Stimulated activated CD8-positive, alpha-beta memory T cell treated with anti-CD3 and anti-CD28 coated beads, Interleukin-2, amount 100 ng/mL, for 48 hours (primary cell): ENCODE results near the gene CAPN8.

Experiments
- DNase-seq, 2 donors: peaks; one replicate each; pipeline ENCODE4 v3.0.0-alpha.2; 2020; ENCODE audit warnings: low read depth in 2 of 2

Gene CAPN8

GRCh38 chr1:223617323-223618070, 48.0 kb downstream of the CAPN8 start:
- no peak for DNase-seq

GRCh38 chr1:223616586-223616985, 48.9 kb downstream of the CAPN8 start:
- no peak for DNase-seq

DNA sequence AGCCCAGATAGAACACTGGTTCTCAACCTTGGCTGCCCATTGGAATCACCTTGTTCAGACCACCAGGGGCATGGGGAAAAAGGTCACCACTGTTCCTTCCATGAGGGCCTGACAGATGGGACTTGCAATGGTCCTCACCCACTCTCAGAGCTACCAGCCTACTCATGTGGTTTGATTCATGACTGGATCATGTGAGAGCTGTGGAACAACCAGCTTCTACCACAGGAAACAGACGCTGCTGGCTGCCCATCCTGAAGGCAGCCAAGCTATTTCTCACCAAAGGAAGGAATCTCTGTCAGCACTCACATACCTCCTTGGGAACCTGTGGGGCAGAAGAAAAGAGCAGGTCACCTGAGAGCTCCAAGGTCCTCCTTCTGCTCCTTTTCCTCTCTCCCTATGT, 53.6 kb downstream of the CAPN8 start:
- DNase-seq: no peak

DNA sequence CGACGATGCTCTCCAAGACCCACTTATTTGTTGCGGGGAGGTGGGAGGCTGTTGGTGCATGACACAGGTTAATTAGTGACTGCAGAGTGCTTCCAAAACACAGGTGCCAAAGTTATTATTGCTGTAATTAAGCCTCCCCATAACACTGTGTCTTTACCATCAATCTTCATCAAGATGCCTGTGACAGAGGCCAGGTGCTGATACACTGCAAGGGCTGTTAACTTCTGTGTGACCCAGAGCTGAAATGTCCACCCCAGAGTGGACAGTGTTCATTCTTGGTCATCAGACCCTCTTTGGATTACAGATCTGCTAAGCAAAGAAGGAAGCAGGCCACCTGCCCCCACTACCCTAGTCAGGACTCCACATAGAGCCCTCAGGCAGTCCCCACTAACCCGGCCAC, 55.5 kb downstream of the CAPN8 start:
- DNase-seq: no peak

DNA sequence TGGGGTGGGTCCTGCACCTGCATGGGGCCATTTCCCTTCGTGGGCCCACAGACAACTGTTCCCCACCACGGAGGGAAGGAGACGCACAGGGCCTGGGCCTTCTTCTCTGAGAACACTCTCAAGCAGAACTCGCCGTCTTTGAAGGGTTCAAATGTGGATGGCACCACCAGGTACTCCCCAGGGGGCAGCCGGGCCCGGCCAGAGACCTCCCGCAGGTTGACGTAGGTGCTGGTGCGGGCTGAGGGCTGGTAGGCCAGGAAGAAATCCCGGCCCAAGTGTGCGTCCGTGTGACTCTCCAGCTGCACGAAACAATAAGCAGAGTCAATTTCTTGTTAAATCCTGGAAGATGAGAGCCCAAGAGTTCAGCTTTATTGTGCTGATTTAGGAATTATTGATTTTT, 56.4 kb downstream of the CAPN8 start:
- no peak for DNase-seq

GRCh38 chr1:223558512-223558911, 107.0 kb downstream of the CAPN8 start:
- no peak for DNase-seq

DNA sequence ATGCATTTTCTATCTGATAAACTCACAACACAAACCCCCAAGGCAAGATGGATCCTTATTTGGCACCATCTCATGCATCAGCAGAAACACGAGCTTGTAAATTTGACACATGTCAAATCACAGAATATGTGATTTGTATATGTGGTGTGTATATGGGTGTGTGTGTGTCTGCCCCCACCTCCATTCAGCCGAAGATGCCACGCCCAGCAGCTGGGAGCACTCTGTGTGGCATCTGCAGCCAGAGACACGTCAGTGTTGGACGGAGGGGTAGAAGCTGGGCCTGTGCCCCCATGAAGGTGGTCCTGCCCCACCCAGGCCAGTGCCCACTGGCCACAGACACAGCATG, 108.4 kb downstream of the CAPN8 start:
- no peak for DNase-seq

GRCh38 chr1:223556414-223557129, 108.9 kb downstream of the CAPN8 start:
- peak; percentile 39 to 50 for DNase-seq

- DNase-seq: no peak
These were observed 111.5 kb downstream of the CAPN8 start for GRCh38 chr1:223553957-223554356.

GRCh38 chr1:223551610-223552009, 113.9 kb downstream of the CAPN8 start:
- DNase-seq: no peak

DNA sequence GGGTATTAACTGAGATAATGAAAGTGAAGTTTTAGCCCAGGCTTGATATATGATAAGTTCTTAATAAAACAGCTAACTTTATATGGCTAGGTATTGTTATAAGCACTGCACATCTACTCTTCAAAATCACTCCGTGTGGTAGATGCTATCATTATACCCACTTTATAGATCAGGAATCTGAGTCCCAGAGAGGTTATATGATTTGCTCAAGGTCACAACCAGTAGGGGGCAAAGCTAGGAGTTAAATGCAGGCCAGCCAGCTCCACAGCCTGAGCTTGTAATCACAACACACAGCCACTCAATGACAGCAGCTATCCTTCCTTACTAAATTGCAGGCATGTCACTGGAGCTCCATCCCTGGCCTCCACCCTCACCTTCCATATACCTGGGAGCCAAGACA, 115.8 kb downstream of the CAPN8 start:
- DNase-seq: no peak

DNA sequence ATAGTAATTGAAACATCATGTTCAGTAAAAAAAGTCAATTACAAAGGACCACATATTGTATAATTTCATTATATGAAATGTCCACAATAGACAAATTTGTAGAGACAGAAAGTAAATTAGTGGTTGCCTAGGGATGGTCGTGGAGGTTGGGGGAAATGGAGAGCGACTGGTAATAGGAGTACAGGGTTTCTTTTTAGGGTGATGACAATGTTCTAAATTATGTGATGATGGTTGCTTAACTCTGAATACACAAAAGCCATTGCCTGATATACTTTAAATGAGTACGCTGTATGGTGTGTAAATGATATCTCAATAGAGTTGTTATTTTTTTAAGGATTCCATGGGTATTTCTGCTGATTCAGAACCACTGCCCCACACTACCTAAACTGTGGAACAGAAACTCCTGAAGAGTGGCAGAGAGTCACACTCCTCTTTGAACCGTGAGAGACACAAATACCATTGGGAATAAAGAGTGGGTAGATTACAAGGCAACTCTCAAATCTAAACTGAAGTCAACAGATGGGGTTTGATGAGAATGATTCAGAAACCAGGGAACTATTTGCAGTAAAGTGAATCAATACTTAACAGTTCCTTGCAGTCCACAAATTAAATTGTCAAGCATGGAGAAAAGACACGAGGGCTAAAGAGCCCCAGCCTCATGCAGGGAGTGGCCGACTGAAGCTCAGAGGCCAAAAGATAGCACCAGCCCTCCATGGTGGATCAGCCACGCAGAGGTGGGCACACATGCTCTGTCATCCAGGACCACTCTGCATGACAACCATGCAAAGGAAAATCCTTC, 118.0 kb downstream of the CAPN8 start:
- no peak for DNase-seq

- no peak for DNase-seq
These were observed 120.2 kb downstream of the CAPN8 start for GRCh38 chr1:223545343-223545742.

GRCh38 chr1:223543560-223543959, 121.9 kb downstream of the CAPN8 start:
- no peak for DNase-seq

DNA sequence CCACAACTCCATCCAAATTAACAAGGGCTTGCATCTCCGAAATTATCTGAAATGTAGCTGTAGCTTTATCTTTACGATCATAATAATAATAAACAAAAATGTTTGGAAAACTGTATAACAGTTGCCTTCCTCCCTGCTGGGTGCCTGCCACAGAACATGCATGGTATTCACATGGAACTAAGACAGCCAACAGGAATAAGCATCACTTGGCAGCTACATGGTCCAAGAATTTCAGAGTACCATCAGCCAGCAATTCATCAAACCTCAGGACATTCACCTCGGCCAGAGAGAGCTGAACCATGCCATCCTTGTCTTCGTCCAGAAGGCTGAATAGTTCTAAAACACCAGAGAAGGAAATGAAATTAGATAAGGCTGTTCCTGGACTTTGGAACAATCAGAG, 122.7 kb downstream of the CAPN8 start:
- DNase-seq: no peak

GRCh38 chr1:223540485-223541106, 124.9 kb downstream of the CAPN8 start:
- DNase-seq: no peak

DNA sequence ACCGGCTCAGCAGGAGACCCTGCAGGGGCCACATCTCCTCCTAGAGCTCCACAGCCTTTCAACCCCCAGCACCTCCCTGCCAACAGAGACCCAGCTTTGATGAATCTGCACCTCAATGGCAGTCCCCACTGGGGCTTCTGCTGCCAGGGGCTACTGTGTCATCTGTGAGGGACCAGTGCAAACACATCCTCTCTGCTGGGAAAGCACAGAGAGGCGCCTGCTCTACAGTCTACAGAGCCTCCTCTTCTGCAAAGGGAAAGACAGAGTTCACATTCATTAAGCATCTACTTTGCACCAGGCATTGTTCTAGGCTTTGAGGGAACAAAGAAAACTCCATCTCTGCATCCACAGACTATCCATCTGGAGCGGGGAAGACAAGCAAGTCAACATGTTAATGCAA, 125.8 kb downstream of the CAPN8 start:
- DNase-seq: no peak

DNA sequence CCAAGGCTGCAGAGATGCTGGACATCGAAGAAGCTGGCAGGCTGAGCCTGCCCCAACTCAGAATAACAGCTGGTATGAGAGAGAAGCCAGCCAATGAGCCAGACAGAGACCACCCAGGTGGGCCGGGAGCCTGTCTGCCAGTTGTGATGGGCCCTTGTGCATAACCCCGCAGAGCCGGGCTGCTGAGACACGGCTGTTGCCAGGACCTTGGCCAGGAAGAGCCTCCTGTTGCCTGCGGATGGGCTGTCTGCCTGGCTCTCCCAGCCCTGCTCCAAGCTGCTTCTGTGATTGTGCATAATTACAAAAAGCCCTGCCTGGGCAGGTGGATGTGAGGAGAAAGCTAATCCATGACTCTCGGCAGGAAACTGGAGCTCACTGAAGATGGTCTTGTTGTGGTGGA, 126.5 kb downstream of the CAPN8 start:
- DNase-seq: no peak

DNA sequence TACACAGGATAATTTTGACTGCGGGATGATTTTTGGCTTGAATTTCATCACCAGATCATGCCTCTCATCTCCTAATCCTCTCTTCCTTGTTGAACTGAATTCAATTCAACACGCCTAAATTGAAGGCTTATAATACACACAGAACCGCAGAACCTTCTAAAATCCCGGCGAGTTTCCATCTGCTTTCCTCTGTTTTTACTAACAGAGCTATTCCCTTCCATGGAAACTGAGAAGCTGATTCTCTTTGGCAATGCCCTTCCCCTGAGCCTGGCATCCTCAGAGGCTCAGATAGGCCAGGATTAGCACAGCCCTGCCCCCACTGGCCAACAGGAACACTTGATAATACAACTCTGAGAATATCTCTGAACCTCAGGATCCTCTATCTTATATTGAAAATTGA, 130.2 kb downstream of the CAPN8 start:
- DNase-seq: no peak

DNA sequence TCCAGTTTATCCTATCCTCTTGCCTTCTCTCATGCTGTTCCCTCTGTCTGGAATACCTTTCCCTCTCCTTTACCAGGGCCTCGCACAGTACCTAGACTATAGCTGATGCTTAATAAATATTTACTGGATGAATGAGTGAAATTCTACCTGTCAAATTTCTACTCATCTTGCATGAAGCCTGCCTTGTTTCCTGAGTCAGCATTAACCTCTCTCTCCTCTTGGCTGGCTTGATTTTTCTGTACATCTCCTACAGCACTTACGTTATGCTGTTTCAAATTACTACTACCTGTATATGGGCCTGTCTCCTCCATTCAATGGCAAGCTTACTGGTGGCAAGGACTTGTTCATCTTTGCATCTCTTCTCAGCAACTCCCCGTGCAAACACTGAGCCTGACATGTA, 130.8 kb downstream of the CAPN8 start:
- no peak for DNase-seq

GRCh38 chr1:223533708-223534107, 131.8 kb downstream of the CAPN8 start:
- DNase-seq: no peak

GRCh38 chr1:223531742-223532341, 133.7 kb downstream of the CAPN8 start:
- DNase-seq: peak; percentile 37 to 57
